NCI-H82 treated with DMSO at 0.1 percent for 48 hours (cell line): ENCODE measurements around the gene CHRM1.
A peak's percentile ranks its signal among the peaks of the same experiment; 100 is the strongest.
"Not testable (repeated sequence)": the region's sequence is repeated elsewhere in the genome, so short reads cannot be mapped to it uniquely, and the experiment has no call there.

Source experiments
- DNase-seq: peaks from one replicate; lab custom pipeline; 2025; ENCODE audit not compliant: unreplicated experiment; lab: John Stamatoyannopoulos, UW

CHRM1 gene, protein sequence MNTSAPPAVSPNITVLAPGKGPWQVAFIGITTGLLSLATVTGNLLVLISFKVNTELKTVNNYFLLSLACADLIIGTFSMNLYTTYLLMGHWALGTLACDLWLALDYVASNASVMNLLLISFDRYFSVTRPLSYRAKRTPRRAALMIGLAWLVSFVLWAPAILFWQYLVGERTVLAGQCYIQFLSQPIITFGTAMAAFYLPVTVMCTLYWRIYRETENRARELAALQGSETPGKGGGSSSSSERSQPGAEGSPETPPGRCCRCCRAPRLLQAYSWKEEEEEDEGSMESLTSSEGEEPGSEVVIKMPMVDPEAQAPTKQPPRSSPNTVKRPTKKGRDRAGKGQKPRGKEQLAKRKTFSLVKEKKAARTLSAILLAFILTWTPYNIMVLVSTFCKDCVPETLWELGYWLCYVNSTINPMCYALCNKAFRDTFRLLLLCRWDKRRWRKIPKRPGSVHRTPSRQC

DNA sequence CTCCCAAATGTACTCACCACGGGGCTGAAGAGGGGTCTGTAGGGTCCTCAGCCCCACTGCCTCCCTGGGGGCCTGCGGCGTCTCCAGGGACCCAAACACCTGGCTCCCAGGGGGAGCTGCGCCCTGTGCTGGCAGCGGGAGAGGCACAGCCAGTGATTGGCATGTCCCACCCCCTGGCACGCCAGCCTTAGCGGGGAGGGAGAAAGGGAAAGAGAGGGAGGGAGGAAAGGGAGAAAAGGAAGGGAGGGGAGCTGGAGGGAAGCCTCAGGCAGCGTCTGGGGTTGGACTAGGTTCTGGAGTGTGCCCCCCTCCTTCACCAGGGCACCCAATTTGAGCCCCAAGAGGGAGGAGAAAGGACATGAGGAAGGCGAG is at the start of gene CHRM1:
CHRM1 (minus strand) TSS at position 163 of the 372 bp plus-strand sequence. CDS start 10,263 bp downstream, outside the sequence.
- no peak for DNase-seq

DNA sequence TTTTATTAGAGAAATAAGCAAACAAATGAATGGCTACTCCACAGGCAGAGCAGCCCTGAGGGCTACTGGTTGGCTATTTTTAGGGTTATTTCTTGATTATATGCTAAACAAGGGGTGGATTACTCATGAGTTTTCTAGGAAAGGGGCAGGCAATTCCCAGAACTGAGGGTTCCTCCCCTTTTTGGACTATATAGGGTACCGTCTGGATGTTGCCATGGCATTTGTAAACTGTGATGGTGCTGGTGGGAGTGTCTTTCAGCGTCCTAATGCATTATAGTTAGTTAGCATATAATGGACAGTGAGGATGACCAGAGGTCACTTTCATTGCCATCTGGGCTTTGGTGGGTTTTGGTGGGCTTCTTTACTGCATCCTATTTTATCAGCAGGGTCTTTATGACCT is 44.4 kb upstream of the CHRM1 start:
- no peak for DNase-seq

DNA sequence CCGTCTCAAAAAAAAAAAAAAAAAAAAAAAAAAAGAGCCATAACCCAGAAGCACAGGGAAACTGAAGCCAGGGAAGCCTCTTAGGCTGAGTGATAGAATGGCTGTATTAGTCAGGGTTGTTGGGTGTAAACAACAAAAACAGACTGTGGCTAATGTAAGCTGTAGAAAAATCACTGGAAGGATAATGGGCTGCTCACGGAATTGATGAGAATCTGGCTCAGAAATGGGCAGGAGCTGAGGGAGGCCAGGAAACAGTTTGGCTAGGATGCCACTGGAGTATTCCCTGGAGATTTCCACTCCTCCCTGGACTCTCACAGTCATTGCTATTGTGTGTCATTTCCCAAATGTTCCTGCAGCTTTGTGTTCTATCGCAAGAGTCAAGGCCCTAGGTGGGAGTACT is 41.2 kb upstream of the CHRM1 start:
- DNase-seq, result no peak

DNA sequence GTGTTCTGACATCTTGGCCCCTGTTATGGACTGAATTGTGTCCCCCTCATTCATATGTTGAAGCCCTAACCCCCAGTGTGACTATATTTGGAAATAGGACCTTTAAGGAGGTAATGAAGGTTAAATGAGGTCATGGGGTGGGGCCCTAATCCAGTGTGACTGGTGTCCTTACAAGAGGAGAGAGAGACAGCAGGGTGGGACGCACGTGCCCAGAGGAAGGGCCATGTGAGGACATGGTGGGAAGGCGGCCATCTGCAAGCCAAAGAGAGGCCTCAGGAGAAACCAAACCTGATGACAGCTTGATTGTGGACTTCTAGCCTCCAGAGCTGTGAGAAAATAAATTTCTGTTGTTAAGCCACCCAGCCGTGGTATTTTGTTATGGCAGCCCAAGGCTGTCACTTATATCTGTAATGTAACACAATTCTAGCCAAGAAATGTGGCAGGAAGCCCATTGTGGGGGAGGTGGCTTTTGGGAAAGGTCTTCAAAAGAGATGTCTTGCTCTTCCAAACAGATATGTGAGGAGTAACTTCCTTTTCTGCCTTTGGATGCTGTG is 39.9 kb upstream of the CHRM1 start:
- DNase-seq, result no peak

DNA sequence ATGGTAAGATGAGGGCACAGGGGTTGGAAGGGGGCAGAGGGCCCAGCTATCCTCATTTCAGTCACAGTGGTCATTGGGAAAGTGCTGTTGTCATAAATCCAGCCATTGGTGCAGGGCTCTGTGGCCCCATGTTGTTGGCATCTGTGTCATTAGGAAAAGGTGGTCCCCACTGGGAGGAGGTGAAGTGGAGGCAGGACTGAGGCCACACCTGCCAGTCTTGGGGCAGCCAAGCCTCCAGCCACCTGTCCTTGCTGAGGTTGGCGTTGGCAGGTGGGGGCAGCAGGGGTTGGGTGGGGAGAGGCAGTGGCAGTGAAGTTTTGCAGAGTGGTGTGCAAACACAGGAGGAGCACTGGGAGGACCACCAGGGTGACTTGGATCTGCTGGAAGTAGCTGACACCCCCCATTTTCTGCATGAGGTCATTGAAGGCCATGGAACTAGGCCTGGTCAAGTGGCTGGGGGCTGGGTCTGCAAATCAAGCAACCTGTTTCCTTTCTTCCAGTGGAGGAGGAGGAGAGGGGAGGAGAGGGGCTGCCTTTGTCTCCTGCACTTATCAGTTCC is 38.3 kb upstream of the CHRM1 start:
- DNase-seq, result no peak

DNA sequence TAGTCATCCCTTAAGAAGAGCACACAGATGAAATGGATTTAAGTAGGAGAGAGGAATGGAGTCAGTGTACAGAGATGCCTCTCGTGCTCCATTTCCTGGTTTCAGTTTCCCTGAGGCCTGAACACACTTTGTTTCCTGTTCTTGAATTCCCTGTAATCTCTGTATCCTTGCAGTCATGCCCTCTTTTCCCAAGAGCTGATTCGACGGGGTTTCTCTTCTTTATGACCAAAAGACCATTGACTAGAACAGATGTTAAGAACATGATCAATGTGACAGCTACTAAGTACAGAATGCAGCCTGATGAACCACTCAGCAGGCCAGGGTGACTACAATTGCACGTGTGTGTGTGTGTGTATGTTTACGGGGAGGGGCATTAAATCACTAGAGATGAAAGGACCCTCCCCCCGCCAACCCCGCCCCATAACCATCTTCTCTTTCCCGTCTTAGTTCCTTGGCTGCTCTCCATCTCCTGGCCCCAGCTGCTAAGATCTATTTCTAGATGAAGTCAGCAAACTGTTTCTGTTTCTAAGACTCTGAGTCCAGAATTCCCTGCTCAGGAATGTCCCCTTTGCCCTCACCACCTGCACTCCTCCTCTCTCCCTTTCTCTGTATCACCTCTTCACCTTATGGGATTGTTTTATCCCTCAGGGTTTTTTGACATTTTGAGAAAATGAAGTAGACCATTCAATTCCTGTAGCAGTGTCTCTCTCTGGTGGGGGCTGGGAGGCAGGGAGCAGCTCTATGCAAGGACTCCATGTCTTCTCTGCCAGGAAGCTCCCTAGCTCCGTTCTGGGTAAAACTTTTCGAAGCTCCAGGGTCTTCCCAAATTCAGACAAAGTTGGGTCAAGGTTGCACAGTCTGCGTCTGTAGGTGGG is 37.6 kb upstream of the CHRM1 start:
- peak; percentile 58 for DNase-seq

DNA sequence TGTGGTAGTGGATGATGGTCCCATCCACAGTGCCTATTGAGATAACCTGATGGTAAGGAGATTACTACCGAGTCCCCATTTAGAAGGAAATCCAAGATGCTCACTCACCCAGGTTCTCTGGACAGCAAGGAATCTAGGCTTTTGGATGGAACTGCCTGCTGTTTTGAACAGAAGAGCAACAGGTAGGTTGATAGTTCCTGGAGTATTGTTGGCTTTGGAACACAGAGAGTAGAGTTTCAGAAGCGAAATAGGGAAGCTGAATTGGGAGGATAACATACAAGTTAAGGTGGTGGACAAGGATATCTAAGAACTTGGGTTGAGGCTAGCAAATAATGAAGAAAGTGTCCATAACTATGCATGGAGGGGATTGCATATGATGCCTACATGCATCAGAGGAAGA is 36.0 kb upstream of the CHRM1 start:
- DNase-seq, result no peak

DNA sequence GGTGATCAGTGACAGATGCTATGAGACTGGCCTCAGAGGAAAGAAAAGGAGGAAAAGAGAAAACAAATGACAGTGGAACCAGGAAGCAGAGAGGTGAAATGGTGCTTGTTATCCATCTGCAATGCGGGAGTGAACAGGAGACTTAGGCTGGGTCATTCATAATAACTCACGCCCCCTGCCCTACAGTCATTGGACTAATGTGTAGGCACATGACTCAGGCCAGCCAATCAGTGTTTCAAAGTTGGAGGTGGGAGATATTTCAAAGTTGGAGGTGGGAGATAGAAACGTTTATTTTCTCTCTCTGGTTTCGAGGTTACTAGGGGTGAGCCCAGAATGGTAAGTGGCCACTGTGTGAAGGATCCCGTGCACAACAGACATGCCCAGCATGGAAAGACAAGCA is 33.3 kb upstream of the CHRM1 start:
- no peak for DNase-seq

DNA sequence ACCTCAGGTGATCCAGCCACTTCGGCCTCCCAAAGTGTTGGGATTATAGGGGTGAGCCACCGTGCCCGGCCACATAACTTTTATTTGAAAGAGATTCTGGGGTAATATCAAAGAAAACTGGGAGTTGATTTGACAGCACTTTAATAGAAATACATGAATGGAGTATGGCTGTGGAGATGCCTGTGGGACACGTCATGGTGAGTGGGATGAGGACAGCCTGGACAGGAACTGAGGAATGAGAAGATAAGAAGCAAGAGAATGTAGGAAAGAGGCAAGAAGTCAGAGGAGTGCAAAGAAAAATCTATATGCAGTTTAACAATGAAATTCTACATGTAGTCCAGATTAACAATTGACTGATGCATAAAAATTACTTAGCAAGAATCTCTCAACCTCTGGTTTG is 32.6 kb upstream of the CHRM1 start:
- DNase-seq, result no peak

DNA sequence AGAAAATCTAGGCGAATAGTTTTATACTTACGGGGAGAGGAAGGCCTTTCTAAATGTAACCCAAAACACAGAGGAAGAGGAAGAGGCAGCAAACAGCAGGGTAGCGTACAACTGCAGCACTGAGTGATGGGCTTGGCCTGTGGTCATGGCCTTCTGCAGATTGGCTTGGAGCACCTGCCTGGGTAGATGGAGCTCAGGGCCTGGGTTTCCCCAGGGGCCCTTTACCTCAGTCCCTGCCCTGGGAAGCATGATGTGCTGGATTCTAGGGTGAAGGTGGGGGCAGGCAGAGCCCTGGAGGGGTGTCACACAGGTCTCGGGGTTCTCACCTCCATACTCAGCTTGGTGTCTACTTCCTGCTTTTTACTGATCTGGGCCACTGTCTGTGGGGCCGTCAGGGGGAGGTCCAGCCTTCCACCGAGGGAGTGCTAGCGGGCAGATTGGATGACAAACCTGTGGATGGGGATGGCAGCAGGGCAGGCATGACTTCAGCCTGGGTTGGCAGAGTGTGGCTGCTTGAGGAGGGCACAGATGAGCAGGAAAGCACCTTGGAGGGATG is 27.7 kb upstream of the CHRM1 start:
- no peak for DNase-seq

DNA sequence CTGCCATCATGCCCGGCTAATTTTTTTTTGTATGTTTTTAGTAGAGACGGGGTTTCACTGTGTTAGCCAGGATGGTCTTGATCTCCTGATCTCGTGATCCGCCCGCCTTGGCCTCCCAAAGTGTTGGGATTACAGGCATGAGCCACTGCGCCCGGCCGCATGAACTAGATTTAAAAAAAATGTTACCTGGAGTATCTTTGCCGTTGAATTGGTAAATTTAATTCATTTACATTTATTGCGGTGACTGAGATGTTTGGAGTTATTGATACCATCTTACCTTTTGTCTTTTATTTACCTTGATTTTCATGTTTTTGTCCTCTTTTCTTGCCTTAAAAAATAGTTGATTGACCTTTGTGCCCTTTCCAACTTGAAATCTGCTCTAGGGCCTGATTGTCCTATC is 24.4 kb upstream of the CHRM1 start:
- DNase-seq, result not testable (repeated sequence)

DNA sequence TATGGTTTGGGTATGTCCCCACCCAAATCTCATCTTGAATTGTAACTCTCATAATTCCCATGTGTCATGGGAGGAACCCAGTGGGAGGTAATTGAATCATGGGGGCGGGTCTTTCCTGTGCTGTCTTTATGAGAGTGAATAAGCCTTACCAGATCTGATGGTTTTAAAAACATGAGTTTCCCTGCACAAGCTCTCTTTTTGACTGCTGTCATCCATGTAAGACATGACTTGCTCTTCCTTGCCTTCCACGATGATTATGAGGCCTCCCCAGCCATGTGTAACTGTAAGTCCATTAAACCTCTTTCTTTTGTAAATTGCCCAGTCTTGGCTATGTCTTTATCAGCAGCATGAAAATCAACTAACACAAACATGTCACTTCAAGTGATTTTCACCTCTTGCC is 16.4 kb upstream of the CHRM1 start:
- not testable (repeated sequence) for DNase-seq

DNA sequence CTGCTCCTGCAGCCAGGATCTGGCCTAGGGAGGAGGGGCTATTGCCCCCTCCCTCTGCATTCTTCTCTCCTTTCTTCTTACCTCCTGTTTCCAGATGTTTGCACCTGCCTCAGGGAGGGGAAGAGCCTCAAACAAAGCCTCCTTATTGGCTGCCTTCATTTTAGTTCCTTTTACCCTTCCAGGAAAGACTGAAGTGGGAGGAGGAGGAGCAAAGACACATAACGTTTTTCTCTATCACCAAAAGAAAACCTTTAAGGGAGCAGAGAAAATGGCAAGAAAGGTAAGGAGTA is 13.3 kb upstream of the CHRM1 start:
- no peak for DNase-seq

DNA sequence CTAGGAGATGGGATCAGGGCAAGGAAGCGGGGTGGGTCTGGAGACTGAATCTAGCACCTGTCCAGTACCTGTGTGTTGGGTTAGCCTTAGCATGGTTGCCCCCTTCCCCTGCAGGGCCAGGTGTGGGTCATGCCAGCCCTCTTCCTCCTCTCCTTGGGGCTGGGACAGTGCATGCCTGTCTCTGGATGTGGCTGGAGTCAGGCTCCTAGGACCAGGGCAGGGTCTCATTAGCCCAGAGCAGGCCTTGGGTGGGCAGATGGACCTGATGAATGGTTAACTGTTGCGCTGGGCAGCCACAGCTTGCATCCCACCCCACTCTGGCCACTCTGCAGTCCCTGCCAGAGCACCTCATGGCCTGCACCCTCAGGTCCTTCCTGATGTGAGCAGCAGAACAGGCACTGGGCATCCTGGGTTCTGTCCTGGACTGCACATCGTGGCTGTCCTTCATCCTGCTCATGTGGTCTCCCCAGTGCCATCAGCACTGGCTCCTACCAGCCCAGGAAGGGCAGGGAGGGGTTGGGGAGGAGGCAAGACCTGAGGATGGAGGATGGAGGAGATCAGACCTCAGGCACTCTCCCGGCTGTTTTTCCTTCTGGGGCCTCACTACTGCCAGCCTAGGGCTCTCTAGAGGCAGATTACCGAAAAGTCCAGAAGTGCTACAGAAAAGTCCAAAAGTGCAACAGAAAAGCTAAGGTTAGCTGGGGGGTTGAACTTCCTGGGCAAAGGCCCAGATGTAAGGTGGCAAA is 12.8 kb upstream of the CHRM1 start:
- DNase-seq, result no peak

DNA sequence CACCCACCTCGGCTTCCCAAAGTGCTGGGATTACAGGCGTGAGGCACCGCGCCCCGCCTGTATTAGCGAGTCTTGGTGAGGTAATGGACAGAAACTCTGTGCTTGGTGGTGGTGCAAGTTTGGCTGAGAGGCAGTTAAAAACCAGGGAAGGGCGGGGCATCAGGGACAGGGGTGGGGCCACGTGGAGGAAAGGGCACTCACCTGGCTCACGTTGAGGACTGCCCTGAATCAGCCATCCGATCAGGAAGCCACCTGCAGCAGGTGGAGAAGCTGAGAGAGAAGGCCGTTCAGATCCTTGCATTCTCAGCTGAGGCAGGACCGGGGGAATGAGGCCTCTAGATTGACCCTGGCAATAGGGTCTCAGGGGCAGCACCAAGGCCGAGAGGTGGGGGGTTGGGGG is 12.1 kb upstream of the CHRM1 start:
- no peak for DNase-seq

DNA sequence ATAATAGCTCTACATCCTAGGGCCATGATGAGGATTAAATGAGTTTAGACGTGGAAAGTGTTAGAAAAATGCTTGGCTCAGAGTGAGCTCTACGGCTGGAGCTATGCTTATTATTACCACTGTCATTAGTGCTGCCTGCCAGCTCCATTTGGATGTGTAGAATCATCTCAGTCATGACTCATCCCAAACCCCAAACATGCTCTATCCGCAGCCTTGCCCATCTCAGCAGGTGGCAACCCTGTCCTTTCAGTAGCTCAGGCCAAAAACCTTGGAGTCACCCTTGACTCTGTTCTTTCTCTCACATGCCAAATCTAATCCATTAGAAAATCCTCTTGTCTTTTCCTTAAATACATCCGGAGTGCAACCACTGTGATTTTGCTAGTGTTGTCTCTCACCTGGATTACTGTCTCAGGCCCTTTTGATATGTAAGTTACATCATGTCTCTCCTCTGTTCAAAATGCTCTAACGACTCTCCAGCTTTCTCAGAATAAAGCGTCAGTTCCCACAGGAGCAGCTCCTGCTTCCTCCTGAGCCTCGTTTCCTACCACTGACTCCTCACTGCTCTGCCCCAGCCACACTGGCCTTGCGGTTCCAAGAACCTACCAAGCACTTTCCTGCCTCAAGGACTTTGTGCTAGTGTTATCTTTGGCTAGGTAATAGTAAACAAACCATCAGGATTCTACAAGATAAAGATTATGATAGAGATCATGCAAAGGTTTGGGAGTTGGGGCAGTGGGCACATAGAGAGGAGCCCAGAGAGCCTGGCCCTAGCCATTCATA is 10.5 kb upstream of the CHRM1 start:
- no peak for DNase-seq

DNA sequence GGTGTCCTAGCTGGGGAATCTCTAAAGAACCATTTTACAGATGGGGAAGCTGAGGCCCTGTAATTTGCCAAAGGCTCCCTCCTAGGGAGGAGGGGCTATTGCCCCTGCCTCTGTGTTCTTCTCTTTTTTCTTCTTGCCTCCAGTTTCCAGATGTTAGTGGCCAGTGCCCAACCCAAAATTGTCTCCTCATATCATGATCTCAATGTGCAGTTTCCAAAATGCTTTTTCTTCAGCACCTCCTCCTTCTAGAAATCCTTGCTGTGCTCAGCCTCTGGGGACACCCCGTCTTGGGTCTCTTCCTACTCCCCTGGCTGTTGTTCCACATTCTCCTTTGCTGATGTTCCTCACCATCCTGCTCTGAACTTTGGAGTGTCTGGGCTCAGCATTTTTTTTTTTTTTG is 9.5 kb upstream of the CHRM1 start:
- no peak for DNase-seq

DNA sequence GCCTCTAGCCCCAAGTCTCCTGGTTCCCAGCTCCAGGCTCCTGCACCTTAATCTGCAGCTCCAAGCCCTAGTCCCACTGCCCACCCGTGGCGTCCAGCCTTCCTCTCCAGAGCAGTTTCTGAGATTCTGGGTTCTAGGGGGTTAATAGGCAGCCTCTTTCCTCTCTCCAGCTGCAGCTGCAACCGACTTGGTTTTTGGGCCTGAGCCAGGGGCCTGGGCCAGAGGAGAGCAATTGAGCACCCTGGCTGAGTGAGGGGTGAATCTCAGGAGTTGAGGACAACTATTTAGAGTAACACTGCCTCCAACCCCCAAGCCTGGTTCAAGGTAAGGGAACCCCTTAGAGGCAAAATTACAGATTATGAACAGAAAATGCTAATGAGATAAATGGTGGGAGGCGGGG is 9.0 kb upstream of the CHRM1 start:
- DNase-seq, result no peak

DNA sequence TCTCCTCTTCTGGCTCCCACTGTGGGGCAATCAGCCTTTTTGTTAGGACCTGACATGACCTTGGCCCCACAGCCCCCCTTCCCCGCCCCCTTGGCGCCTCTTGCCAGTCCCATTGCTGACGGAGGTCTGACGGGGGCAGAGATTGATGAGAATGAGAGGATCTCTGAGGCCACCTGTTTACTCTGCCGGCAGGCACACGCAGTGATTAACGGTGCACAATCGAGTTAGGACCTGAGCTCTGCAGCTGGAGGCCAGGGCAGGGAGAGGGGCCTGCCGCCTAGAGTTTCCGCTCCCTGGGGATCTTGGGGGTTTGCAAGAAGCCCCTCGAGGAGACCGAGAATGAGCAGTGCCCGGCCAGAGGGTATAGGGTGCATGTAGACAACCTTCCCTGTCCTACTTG is 6.8 kb upstream of the CHRM1 start:
- DNase-seq, result peak; percentile 88
